Renal cortex interstitium (tissue), 11 donors: Measurements from ENCODE around the gene NRIP1. TPM values are rescaled to one million over a fixed set of nuclear protein-coding genes. Genes with fewer than 3 reads are reported as not detected.

Experiments used
- DNase-seq, 11 donors: peaks; one replicate each; pipeline ENCODE4 v3.0.0-alpha.2; 2013; ENCODE audit warnings: low read depth in 9 of 11, low spot score in 4 of 11; ENCODE audit errors: extremely low read depth in 1 of 11
- polyA plus RNA-seq, 3 donors: library from polyadenylated mRNA; unstranded; fragments of 120-200 nt; gene quantifications; one replicate each; pipeline ENCODE4 v1.2.1, GENCODE V29; 2013; ENCODE audit not compliant: insufficient read length in 3 of 3

The NRIP1 gene
- polyA plus RNA-seq, 3 donors = 59.6 to 67.8 (median 60.1) TPM

DNA sequence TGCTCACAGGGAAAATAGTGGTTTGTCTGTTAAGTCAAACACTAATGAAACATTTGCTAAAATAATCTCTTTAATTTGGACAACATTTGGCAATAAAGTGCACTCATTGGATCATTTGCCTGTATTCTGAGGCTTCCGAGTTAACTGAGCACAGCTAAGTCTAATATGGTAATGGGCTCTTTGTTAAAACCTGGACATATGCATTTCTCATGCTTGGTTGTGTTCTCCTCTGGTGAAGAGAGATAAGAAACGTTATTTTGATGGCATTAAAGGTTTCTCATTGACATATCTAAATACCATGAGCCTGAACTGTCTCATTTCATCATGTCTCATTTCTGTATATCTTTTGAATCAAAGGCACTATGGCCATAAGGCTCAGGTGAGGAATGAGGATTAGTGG is 13.4 kb upstream of the NRIP1 start:
- DNase-seq = no peak

DNA sequence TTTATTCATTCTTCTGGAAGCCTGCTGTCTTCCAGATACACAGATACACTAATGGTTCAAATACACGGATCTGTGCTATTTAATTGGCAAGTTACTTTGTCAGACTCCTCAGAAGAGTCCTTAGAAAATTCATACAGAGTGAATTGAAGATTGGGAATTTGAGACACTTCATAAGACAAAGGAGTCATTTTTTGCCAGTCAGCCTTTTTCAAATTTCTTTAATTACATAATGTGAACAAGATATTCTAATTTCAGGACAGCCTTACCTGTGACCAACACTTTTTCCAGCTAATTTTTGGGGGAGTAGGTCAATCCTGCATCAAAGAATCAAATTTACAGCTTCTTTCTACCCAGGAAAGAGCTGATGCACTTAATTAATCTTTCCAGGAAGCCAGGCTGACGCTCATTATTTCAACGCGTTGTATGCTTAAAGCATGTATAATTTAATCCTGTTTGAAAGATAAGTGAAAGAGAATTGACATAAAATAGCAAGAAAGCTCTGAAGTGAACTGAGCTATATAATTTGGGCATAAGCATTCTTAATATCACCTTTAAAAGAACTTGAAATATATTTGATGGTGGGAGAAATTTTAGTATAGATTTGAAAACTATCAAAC is 12.8 kb upstream of the NRIP1 start:
- DNase-seq = no peak

DNA sequence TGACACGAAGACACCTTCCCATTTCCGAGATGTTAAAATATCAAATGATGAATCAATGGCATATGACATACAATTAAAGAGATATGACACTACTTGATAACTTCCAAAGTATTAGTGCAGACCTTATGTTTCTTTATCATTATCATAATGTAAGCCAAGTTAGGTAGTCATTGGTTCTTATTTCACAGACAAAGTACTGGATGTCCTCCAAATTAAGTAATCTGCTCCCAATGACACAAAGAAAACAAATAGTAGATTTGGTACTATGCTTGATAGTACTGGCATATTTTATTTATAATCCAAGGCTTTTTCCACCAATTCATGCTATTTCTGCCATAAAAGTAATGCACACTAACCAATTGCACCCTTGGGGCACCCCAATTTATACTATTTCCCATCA is 11.9 kb upstream of the NRIP1 start:
- no peak for DNase-seq

DNA sequence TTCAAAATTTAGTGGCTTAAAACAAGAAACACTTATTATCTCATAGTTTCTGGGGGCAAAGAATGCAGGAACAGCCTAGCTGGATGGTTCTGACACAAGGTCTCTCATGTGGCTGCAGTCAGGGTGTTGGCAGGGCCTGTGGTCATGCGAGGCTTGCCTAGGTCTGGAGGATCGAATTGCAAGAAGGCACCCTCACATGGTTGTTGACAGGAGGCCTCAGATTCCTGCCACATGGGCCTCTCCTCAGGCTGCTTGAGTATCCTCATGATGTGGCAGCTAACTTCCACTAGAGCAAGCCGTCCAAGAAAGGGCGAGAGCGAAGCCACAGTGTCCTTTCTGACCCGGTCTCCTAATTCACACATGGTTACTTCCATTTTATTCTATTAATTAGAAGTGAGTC is 6.2 kb upstream of the NRIP1 start:
- no peak for DNase-seq

DNA sequence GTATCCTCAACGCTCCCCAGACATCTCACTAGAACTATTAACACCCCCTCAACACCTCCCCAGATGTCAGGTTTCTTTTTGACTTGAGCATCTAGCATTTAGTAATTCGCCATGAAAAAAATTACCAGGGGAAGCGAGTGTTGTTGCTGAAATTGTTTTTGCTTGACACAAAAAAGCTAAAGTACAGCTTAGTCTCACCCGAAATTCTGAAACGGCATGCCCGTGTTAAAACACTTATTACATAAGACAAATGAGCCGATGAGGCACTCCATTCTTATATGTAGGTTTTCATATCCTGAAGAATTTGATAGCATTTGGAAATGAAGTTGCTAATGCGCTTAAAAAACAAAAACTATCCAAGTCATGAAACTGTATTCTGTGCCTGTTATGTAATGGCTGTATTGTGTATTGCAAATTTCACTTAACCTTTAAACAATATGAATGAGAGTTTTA is 1.3 kb upstream of the NRIP1 start:
- DNase-seq = no peak

GRCh38 chr21:15065392-15066122 is 757 bp upstream of the NRIP1 start:
- peak in 8 of 11 donors; percentile 57 to 71 (median 66) for DNase-seq

DNA sequence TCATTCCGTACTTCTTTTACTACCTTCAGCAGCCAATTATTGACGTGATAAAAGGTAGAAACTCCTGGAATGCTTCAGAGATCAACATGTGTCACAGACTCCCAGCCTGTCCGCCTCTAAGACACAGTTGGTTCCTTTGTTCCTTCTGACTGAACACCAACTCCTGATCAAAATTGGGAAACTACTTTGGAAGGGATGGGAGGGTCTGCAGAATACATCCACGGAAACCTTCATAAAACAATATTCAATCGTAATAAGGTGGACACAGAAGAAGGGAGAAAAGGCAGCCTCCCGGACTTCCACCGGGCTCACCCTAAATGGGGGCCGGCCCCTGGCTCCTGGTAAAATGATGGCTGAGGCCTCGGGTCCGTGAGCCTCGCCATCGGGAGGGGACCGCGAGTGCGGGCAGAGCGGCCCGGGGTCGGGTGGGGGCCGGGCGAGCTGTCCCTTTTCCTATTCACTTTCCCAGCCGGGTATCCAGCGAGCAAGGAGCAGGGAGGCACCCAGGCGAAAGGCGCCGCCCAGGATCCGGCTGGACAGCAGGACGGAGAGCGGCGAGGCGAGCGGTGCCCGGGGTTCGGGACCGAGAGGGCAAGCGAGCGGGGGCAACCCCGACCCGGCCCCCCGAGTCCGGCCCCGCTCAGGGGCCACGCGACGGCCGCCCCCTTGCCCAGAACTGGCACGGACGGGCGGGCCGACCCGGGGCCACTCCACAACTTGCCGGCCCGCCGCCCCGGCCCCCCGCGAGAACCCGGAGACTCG is 805 bp downstream of the NRIP1 start:
- DNase-seq = peak in 1 of 11 donors; percentile 40

DNA sequence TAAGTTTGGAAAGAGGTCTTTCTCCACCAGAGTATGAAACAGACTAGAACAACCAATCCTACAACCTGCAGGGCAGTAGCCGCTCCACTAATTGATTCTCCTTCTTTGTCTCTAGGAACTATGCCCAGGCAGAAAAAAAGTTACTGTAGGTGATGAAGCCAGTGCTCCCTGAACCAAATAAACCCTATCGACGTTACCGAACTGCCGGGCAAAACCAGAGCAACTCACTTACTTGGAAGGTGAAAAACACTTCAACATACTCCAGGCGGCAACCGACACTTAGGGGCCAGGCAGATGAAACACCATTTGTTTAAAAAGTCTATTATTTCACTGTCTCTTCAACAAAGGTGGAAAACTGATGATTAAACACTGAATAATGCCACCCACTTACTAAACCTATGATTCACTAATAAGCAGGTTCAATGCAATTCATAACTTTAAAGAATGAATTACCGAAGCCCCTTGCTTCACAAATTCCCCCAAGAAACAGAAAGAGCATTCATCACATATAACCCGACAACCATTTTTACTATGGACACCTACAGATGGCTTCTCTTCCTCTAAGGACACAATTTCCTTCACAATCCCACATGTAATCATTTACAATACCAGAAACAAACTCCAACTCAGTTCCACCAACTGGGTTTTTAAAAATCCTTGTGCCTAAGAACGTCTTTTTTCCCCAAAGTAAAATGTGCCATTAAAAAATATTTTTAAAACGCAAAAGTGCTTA is 1.6 kb downstream of the NRIP1 start:
- DNase-seq = no peak

DNA sequence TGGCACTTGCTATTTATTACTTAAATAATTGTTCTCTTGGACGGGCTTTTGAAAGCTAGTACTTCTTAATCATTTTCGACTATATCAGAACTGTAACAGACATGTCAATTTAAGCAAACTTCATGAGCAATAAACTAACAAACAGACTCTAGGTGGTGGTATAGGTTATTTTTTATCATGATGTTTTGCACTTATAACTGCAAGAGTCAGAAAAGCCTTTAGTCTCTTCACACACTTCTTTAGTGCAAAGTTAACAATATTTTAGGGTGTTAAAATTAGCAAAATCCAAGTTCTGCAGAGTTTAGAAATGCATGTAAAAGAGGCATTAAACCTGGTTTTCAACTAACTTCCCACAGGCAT is 2.2 kb downstream of the NRIP1 start:
- no peak for DNase-seq

DNA sequence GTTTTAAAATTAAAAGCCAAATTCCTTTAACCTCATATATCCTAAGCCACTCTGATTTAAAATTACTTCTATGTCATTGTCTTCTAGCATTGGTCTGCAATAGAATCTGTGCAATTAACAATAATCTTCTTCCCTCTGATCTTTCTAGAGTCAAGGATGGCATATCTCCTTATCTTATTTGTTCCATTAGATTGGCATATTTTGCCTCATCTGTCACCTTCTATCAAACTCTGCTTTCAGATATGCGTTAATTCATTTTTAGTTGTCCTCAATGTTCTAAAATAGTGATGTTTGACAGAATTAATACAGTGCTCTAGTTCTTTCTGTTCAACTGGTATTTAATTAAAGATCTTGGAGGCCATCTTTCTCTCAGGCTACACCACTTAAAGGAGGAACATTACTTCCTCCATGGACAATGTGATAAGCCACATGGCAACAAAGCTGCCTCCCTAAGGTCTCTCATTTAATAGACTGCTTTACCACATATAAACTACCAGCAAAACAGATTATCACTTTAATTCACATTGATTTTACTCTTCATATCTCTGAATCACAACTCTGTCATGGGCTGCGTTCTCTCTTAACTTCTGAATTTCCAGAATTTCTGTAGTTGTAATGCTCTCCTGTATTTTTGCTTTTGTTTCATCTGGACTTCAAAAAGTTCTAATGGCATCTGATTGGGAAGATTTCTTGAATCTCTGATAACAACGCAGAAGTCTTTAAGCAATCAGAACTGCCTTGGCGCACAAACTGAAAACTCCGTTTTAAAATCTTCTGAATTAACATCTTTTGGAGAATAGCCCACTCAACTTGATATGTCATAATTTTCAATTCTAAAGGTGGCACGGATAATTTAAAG is 2.8 kb downstream of the NRIP1 start:
- DNase-seq = no peak

- no peak for DNase-seq
Measured at GRCh38 chr21:15061279-15061678, 3.5 kb downstream of the NRIP1 start.

- DNase-seq = no peak
Measured at GRCh38 chr21:15060543-15061175, 4.1 kb downstream of the NRIP1 start.

GRCh38 chr21:15059397-15059796 is 5.4 kb downstream of the NRIP1 start:
- no peak for DNase-seq

- DNase-seq = no peak
Measured at GRCh38 chr21:15058854-15059263, 5.9 kb downstream of the NRIP1 start.

- no peak for DNase-seq
Measured at GRCh38 chr21:15057285-15057684, 7.5 kb downstream of the NRIP1 start.

DNA sequence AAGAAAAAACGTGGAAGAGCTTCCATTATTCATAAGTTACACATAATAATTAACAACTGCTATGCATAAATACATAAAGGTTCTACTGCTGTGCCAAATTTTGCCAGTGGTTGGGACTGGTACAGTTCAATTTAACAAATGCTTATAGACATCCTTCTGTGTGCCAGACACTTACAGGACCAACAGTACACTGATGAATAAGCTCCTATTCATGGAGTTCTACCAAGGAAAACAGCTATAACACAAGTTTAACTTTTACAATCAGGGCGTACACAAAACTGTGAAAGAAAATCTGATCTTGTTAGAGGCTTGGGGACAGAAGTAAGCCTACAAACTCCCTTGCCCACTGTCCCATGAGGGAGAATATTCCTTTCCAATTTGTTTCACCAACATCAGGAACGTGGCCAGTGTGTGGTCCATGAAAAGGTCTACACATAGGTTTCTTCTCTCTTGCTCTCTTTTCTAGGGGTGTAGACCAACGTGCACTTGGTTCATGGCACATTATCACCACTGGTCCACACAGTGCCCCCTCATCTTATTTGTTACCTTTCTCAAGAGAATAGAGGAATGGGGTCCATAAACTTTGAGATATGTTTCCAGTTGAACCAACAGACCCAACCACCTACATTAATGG is 10.1 kb downstream of the NRIP1 start:
- DNase-seq = no peak

DNA sequence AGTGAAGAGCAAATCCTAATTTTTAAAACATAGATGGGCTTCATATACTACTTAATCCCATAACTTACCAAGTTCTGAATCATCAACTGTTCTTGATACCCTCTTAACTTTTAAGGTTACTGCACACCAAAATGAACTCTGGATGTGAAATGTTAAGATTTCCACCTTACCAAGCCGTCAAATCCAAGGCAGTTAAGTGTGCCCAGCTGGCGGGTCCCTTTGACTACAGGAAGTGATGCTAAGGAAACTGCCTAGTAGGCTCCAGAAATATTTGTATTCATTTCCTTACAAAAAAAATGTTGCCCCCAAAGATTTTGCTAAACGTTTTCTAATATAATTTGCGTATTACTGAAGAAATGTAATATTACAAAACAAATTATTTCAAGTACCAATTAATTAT is 10.7 kb downstream of the NRIP1 start:
- no peak for DNase-seq

DNA sequence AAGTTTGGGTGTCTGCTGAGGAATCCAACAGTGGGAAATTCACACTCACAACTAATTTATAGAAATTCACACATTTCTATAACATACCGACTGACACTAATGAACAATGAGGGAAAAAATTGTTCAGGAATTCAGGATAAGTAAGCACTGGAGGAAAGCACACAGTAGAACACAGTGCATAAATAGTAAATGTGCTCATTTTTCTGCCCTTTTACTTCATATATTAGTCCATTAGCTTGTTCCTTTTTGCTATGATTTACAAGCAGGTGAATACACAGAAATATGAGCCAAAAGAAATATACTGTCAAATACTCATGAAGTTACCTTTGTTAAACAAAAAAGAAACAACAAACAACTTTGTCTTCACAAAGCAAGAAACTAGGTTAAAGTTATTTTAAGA is 11.3 kb downstream of the NRIP1 start:
- DNase-seq = no peak
